H1 (cell line): ENCODE results near the gene PCNX1. TPM values are rescaled to one million over a fixed set of nuclear protein-coding genes. Genes with fewer than 3 reads are reported as not detected.

Experiments
- BCL11A ChIP-seq, 2 experiments: IDR thresholded peaks; one replicate each; pipeline ENCODE4 v1.6.1; 2011; ENCODE audit warnings: low read depth in 2 of 2, low read length in 2 of 2, mild to moderate bottlenecking in 2 of 2
- CBX5 ChIP-seq: fragments of 300-800, 300-1000 bp; sonication (generic); IDR thresholded peaks from 2 replicates; pipeline ENCODE4 v1.7.1; 2016; ENCODE audit warnings: antibody characterized with exemption, low read length, low read depth
- CBX8 ChIP-seq: fragments of 300-800, 300-1000 bp; sonication (generic); IDR thresholded peaks from 2 replicates; pipeline ENCODE4 v1.7.1; 2016; ENCODE audit warnings: low read depth, low read length, borderline replicate concordance
- CHD7 ChIP-seq: fragments of 300-600 bp; sonication (generic); IDR thresholded peaks from 2 replicates; pipeline ENCODE4 v1.7.1; 2012; ENCODE audit warnings: low read length, moderate library complexity, mild to moderate bottlenecking, inconsistent platforms; ENCODE audit not compliant: insufficient replicate concordance
- EP300 ChIP-seq, 2 experiments: IDR thresholded peaks; 1 replicate in 1 of 2; 2 replicates in 1 of 2; pipeline ENCODE4 v1.6.1; 2011 to 2012; ENCODE audit warnings: low read depth in 2 of 2, low read length in 2 of 2, mild to moderate bottlenecking in 2 of 2, borderline replicate concordance in 1 of 2, inconsistent platforms in 1 of 2, moderate library complexity in 1 of 2
- FOSL1 ChIP-seq: IDR thresholded peaks from 2 replicates; pipeline ENCODE4 v1.6.1; 2011; ENCODE audit warnings: mild to moderate bottlenecking, low read depth, low read length, moderate library complexity; ENCODE audit not compliant: insufficient read depth
- JUND ChIP-seq: IDR thresholded peaks from 2 replicates; pipeline ENCODE4 v1.6.1; 2011; ENCODE audit warnings: mild to moderate bottlenecking, improper control_type of control experiment, low read length
- NRF1 ChIP-seq: IDR thresholded peaks from 2 replicates; pipeline ENCODE4 v1.6.1; 2011; ENCODE audit warnings: mild to moderate bottlenecking, low read depth, low read length, improper control_type of control experiment
- RNF2 ChIP-seq: fragments of 200-900, 300-1000 bp; sonication (generic); IDR thresholded peaks from 2 replicates; pipeline ENCODE4 v1.7.1; 2016; ENCODE audit warnings: borderline replicate concordance, low read depth, mild to moderate bottlenecking, antibody characterized with exemption, low read length; ENCODE audit not compliant: poor library complexity, severe bottlenecking; ENCODE audit errors: missing control alignments
- polyA plus RNA-seq, 7 experiments: library from polyadenylated mRNA; depleted of rRNA in 3 of 7; stranded (reverse) in 5 of 7; unstranded in 2 of 7; fragments of >200 nt in 5 of 7; fragments of 200-250 nt in 2 of 7; gene quantifications; 1 replicate in 5 of 7; 2 replicates in 1 of 7; 4 replicates in 1 of 7; pipeline versions ENCODE4 v1.2.1 to v1.2.3, GENCODE V29; 2011 to 2013; ENCODE audit warnings: missing spikeins in 2 of 7, mixed read lengths in 2 of 7
- total RNA-seq: library from RNA; stranded (reverse); fragmentation: NEBNext Ultra II Directional; extraction: Animal tissue kit (Norgen Biotek cat#: 25700); gene quantifications from 2 replicates; pipeline ENCODE4 v1.2.1, GENCODE V29; 2021

The PCNX1 gene
- total and polyA plus RNA-seq, 2 of the 8 experiments (the other 6 are each of a cell fraction or from before 2014, with no cell fraction given), result 37.7 to 53.2 TPM

GRCh38 chr14:71163842-71164629 lies 256.8 kb downstream of the PCNX1 start (continued):
- TF ChIP-seq CHD7 (no peak), FOSL1 (no peak), BCL11A (IDR thresholded peaks at IDR 0.05; ENCODE audit: low read depth in 2 of 2, low read length in 2 of 2) (no peak), JUND (no peak), CBX8 (no peak), EP300 (IDR thresholded peaks at IDR 0.05; ENCODE audit: borderline replicate concordance in 1 of 2, low read depth in 2 of 2, low read length in 2 of 2) (no peak), NRF1 (no peak), CBX5 (no peak), RNF2 (no peak)
